GM12878 (cell line): Measurements from ENCODE around the gene RBBP4. TPM values are rescaled to one million over a fixed set of nuclear protein-coding genes. Genes with fewer than 3 reads are reported as not detected.

Experiments used
- BCLAF1 ChIP-seq: fragments of 450-650 bp; IDR thresholded peaks from 2 replicates; pipeline ENCODE4 v1.6.1; 2017; ENCODE audit warnings: antibody characterized with exemption, mild to moderate bottlenecking, moderate library complexity
- CBX5 ChIP-seq: sonication (generic); IDR thresholded peaks from 2 replicates; pipeline ENCODE4 v1.6.1; 2016; ENCODE audit warnings: low read depth, moderate library complexity, mild to moderate bottlenecking, inconsistent platforms
- CEBPB ChIP-seq, 2 experiments: fragments of 150-350 bp in 1 of 2; IDR thresholded peaks; 2 replicates each; pipeline ENCODE4 v1.6.1; 2012 to 2014; ENCODE audit warnings: low read depth in 2 of 2, low read length in 2 of 2, borderline replicate concordance in 1 of 2, inconsistent platforms in 1 of 2
- E4F1 ChIP-seq: fragments of 450-650 bp; IDR thresholded peaks from 2 replicates; pipeline ENCODE4 v1.6.1; 2018; ENCODE audit warnings: borderline replicate concordance, mild to moderate bottlenecking; ENCODE audit not compliant: partially characterized antibody
- EZH2 ChIP-seq: IDR thresholded peaks from 2 replicates; pipeline ENCODE4 v1.6.1; 2012; ENCODE audit warnings: low read depth, mild to moderate bottlenecking, control low read depth, inconsistent platforms, low read length, borderline replicate concordance; ENCODE audit not compliant: control insufficient read depth
- IRF5 ChIP-seq: fragments of 450-650 bp; IDR thresholded peaks from 2 replicates; pipeline ENCODE4 v1.6.1; 2017; ENCODE audit warnings: borderline replicate concordance
- RBBP5 ChIP-seq: fragments of 200-600 bp; sonication (generic); conservative IDR thresholded peaks from 2 replicates; pipeline ENCODE4 v1.6.1; 2016
- RELA ChIP-seq: fragments of 450-650 bp; IDR thresholded peaks from 2 replicates; pipeline ENCODE4 v1.8.0; 2014; ENCODE audit warnings: borderline replicate concordance; ENCODE audit not compliant: partially characterized antibody
- REST ChIP-seq: IDR thresholded peaks from 2 replicates; pipeline ENCODE4 v1.6.1; 2012; ENCODE audit warnings: mild to moderate bottlenecking, low read depth, low read length
- STAT3 ChIP-seq: IDR thresholded peaks from 2 replicates; pipeline ENCODE4 v1.6.1; 2011; ENCODE audit warnings: low read depth, low read length, improper control_type of control experiment
- TAF1 ChIP-seq: IDR thresholded peaks from 2 replicates; pipeline ENCODE4 v1.6.1; 2011; ENCODE audit warnings: mild to moderate bottlenecking, low read depth, low read length, borderline replicate concordance
- ZBTB11 ChIP-seq: fragments of 450-650 bp; formaldehyde crosslinking; IDR thresholded peaks from 2 replicates; pipeline ENCODE4 v1.5.0; 2022; ENCODE audit warnings: mild to moderate bottlenecking, missing genetic modification characterization
- polyA plus RNA-seq, 11 experiments: library from polyadenylated mRNA; depleted of rRNA in 4 of 11; unstranded in 6 of 11; stranded (reverse) in 5 of 11; fragments of >200 nt; fragmentation: Nextera tagmentation in 4 of 11; fragmentation: Illumina TruSeq in 1 of 11; extraction: Ambion mirVana in 4 of 11; extraction: Trizol in 1 of 11; gene quantifications; 1 replicate in 1 of 11; 2 replicates in 10 of 11; pipeline versions ENCODE4 v1.2.1 to v1.2.3, GENCODE V29; 2011 to 2016; ENCODE audit warnings: inconsistent platforms in 2 of 11, missing spikeins in 2 of 11, low read depth in 1 of 11
- total RNA-seq, 4 experiments: library from RNA; depleted of rRNA in 3 of 4; stranded (reverse); fragments of >200 nt in 3 of 4; fragmentation: Illumina TruSeq in 1 of 4; extraction: Trizol in 1 of 4; gene quantifications; 2 replicates each; pipeline versions ENCODE4 v1.2.1 to v1.2.3, GENCODE V29; 2013 to 2021

The RBBP4 gene
- total and polyA plus RNA-seq, 10 of the 15 experiments (the other 5 are each of a cell fraction or from before 2014, with no cell fraction given): 120 to 357 (median 231) TPM

GRCh38 chr1:32619701-32620485 is 31.1 kb upstream of the RBBP4 start (continued):
- TF ChIP-seq CEBPB (IDR thresholded peaks at IDR 0.05; ENCODE audit: borderline replicate concordance in 1 of 2, low read depth in 2 of 2, low read length in 2 of 2): no peak
- no peak for TF ChIP-seq BCLAF1
- no peak for TF ChIP-seq EZH2
- TF ChIP-seq TAF1: no peak
- no peak for TF ChIP-seq RELA
- TF ChIP-seq REST: no peak
- TF ChIP-seq IRF5: no peak
- no peak for TF ChIP-seq E4F1
- TF ChIP-seq CBX5: no peak
- no peak for TF ChIP-seq RBBP5
- TF ChIP-seq ZBTB11 (CRISPR knock-in tag): no peak
- no peak for TF ChIP-seq STAT3
